GM12878 (cell line): ENCODE results near the gene DNAH9. TPM values are rescaled to one million over a fixed set of nuclear protein-coding genes. Genes with fewer than 3 reads are reported as not detected.

Experiments
- ATAC-seq: fragments of 200-7000 bp; cut with Tn5 transposase; 3 replicates; pipeline ENCODE4 v1.9.1; 2020; ENCODE audit warnings: mild to moderate bottlenecking, moderate library complexity
- BruUV-seq: library from RNA; stranded (reverse); fragments of 400-500 nt; replicated peaks from 2 replicates; lab custom pipeline; 2021; lab: Mats Ljungman, UMichigan
- CTCF ChIA-PET: fragments of 300-600 bp; sonication (Branson Sonifier 250); formaldehyde crosslinking; extraction: SDS; loops from one replicate; lab custom pipeline; 2021; ENCODE audit warnings: inconsistent platforms; lab: Yijun Ruan, JAX
- POLR2A ChIA-PET: fragments of 350-600 bp; formaldehyde crosslinking; extraction: SDS; loops from one replicate; lab custom pipeline; 2021; ENCODE audit warnings: inconsistent platforms; lab: Charles Lee
- RAD21 ChIA-PET: fragments of 300-600 bp; sonication (Branson Sonifier 250); formaldehyde crosslinking; loops from one replicate; lab custom pipeline; 2023; ENCODE audit warnings: antibody characterized with exemption; ENCODE audit not compliant: unreplicated experiment; lab: Charles Lee
- SMC1A ChIA-PET: fragments of 300-600 bp; sonication (Branson Sonifier 250); formaldehyde crosslinking; loops from one replicate; lab custom pipeline; 2023; ENCODE audit not compliant: unreplicated experiment, uncharacterized antibody; lab: Charles Lee
- DNase-seq: peaks from one replicate; pipeline ENCODE4 v3.0.0-alpha.2; 2011; ENCODE audit warnings: low read depth, low spot score
- FAIRE-seq: peaks from 3 replicates; lab custom pipeline; 2011; peaks lifted over from hg19 to GRCh38; lab: Jason Lieb, UNC
- H2AFZ ChIP-seq: 2 replicates; pipeline ENCODE4 v1.6.0; 2011; ENCODE audit warnings: low read depth, low read length, control low read depth; ENCODE audit not compliant: control insufficient read depth
- H3K27ac ChIP-seq: 2 replicates; pipeline ENCODE4 v1.5.1; 2011; ENCODE audit warnings: control low read depth; ENCODE audit not compliant: control insufficient read depth, insufficient read depth
- H3K27me3 ChIP-seq, 2 experiments: replicated peaks in 1 of 2; 2 replicates each; pipeline versions ENCODE4 v1.6.0 to v1.6.1; 2011; ENCODE audit warnings: low read length in 1 of 2; ENCODE audit not compliant: control insufficient read depth in 2 of 2, insufficient read depth in 2 of 2
- H3K36me3 ChIP-seq, 2 experiments: 2 replicates each; pipeline ENCODE4 v1.5.1; 2011; ENCODE audit warnings: low read length in 1 of 2; ENCODE audit not compliant: control insufficient read depth in 2 of 2, insufficient read depth in 2 of 2
- H3K4me1 ChIP-seq: 2 replicates; pipeline ENCODE4 v1.6.1; 2011; ENCODE audit warnings: mild to moderate bottlenecking, low read length, moderate library complexity, mixed read lengths; ENCODE audit not compliant: control insufficient read depth, insufficient read depth
- H3K4me2 ChIP-seq: 2 replicates; pipeline ENCODE4 v1.6.0; 2011; ENCODE audit warnings: control low read depth; ENCODE audit not compliant: control insufficient read depth, insufficient read depth
- H3K4me3 ChIP-seq: fragments of 200-600 bp; sonication (generic); 2 replicates; pipeline ENCODE4 v1.5.1; 2016
- H3K79me2 ChIP-seq: 2 replicates; pipeline ENCODE4 v1.6.0; 2011; ENCODE audit warnings: low read length; ENCODE audit not compliant: control insufficient read depth, insufficient read depth
- H3K9ac ChIP-seq: 2 replicates; pipeline ENCODE4 v1.8.0; 2011; ENCODE audit warnings: low read length, control low read depth, mixed read lengths; ENCODE audit not compliant: control insufficient read depth, insufficient read depth
- H3K9me3 ChIP-seq: replicated peaks from 3 replicates; pipeline ENCODE4 v1.5.1; 2011; ENCODE audit warnings: mild to moderate bottlenecking, low read length; ENCODE audit not compliant: control insufficient read depth, insufficient read depth
- H4K20me1 ChIP-seq: 2 replicates; pipeline ENCODE4 v1.6.0; 2011; ENCODE audit not compliant: control insufficient read depth, insufficient read depth
- CBX3 ChIP-seq: fragments of 200-600 bp; sonication (generic); IDR thresholded peaks from 2 replicates; pipeline ENCODE4 v1.6.1; 2016; ENCODE audit warnings: low read depth, borderline replicate concordance
- CHD2 ChIP-seq: IDR thresholded peaks from 2 replicates; pipeline ENCODE4 v1.6.1; 2011; ENCODE audit warnings: low read depth, low read length, improper control_type of control experiment, borderline replicate concordance
- FOXK2 ChIP-seq: fragments of 450-650 bp; IDR thresholded peaks from 2 replicates; pipeline ENCODE4 v1.6.1; 2017; ENCODE audit warnings: mild to moderate bottlenecking, moderate library complexity
- HDAC6 ChIP-seq: fragments of 200-600 bp; sonication (generic); IDR thresholded peaks from one replicate; pipeline ENCODE4 v1.8.0; 2017; ENCODE audit warnings: antibody characterized with exemption; ENCODE audit not compliant: unreplicated experiment
- IKZF2 ChIP-seq, 2 experiments: fragments of 450-650 bp; IDR thresholded peaks; 2 replicates each; pipeline ENCODE4 v1.6.1; 2017; ENCODE audit warnings: mild to moderate bottlenecking in 2 of 2, moderate library complexity in 2 of 2
- IRF4 ChIP-seq: IDR thresholded peaks from 2 replicates; pipeline ENCODE4 v1.6.1; 2011; ENCODE audit warnings: low read depth, low read length
- NFIC ChIP-seq: IDR thresholded peaks from 2 replicates; pipeline ENCODE4 v1.6.1; 2012; ENCODE audit warnings: low read depth, mild to moderate bottlenecking, inconsistent platforms, low read length, moderate library complexity
- NR2F1 ChIP-seq: fragments of 450-650 bp; conservative IDR thresholded peaks from 2 replicates; pipeline ENCODE4 v1.6.1; 2017; ENCODE audit warnings: mild to moderate bottlenecking
- RB1 ChIP-seq: fragments of 450-650 bp; formaldehyde crosslinking; IDR thresholded peaks from 2 replicates; pipeline ENCODE4 v1.6.1; 2017; ENCODE audit warnings: mild to moderate bottlenecking, borderline replicate concordance
- SIN3A ChIP-seq: IDR thresholded peaks from 2 replicates; pipeline ENCODE4 v1.6.1; 2012; ENCODE audit warnings: low read depth, low read length, improper control_type of control experiment
- SMAD1 ChIP-seq: fragments of 450-650 bp; IDR thresholded peaks from 2 replicates; pipeline ENCODE4 v1.6.1; 2018; ENCODE audit warnings: mild to moderate bottlenecking, low read depth; ENCODE audit not compliant: partially characterized antibody
- SP1 ChIP-seq: IDR thresholded peaks from one replicate; pipeline ENCODE4 v1.6.1; 2011; ENCODE audit warnings: low read depth, low read length
- STAT1 ChIP-seq: fragments of 450-650 bp; conservative IDR thresholded peaks from 2 replicates; pipeline ENCODE4 v1.6.1; 2014; ENCODE audit warnings: antibody characterized with exemption, mild to moderate bottlenecking
- TAF1 ChIP-seq: IDR thresholded peaks from 2 replicates; pipeline ENCODE4 v1.6.1; 2011; ENCODE audit warnings: mild to moderate bottlenecking, low read depth, low read length, borderline replicate concordance
- ZNF622 ChIP-seq: fragments of 450-650 bp; IDR thresholded peaks from 2 replicates; pipeline ENCODE4 v1.6.1; 2017; ENCODE audit warnings: mild to moderate bottlenecking, inconsistent platforms
- in situ Hi-C: fragments of 300-500 bp; cut with MboI; formaldehyde crosslinking; loops from 9 replicates; pipeline ENCODE4 v1.14.3; 2018; ENCODE audit warnings: mixed read lengths
- intact Hi-C: fragments of 100-400 bp; cut with micrococcal nuclease; formaldehyde crosslinking; loops from one replicate; pipeline ENCODE4 v1.14.2; 2022; ENCODE audit not compliant: unreplicated experiment
- polyA plus RNA-seq, 11 experiments: library from polyadenylated mRNA; depleted of rRNA in 4 of 11; unstranded in 6 of 11; stranded (reverse) in 5 of 11; fragments of >200 nt; fragmentation: Nextera tagmentation in 4 of 11; fragmentation: Illumina TruSeq in 1 of 11; extraction: Ambion mirVana in 4 of 11; extraction: Trizol in 1 of 11; gene quantifications; 1 replicate in 1 of 11; 2 replicates in 10 of 11; pipeline versions ENCODE4 v1.2.1 to v1.2.3, GENCODE V29; 2011 to 2016; ENCODE audit warnings: inconsistent platforms in 2 of 11, missing spikeins in 2 of 11, low read depth in 1 of 11
- total RNA-seq, 4 experiments: library from RNA; depleted of rRNA in 3 of 4; stranded (reverse); fragments of >200 nt in 3 of 4; fragmentation: Illumina TruSeq in 1 of 4; extraction: Trizol in 1 of 4; gene quantifications; 2 replicates each; pipeline versions ENCODE4 v1.2.1 to v1.2.3, GENCODE V29; 2013 to 2021
- TF ChIP-seq, protein P1 (sequence below): fragments of 150-350 bp; IDR thresholded peaks from 2 replicates; pipeline ENCODE4 v1.6.1; 2014; ENCODE audit warnings: mild to moderate bottlenecking, low read depth, low read length

The DNAH9 gene
- total and polyA plus RNA-seq, 10 of the 15 experiments (the other 5 are each of a cell fraction or from before 2014, with no cell fraction given) = 0.10 to 0.40 (median 0.19) TPM; not detected in 7

DNA sequence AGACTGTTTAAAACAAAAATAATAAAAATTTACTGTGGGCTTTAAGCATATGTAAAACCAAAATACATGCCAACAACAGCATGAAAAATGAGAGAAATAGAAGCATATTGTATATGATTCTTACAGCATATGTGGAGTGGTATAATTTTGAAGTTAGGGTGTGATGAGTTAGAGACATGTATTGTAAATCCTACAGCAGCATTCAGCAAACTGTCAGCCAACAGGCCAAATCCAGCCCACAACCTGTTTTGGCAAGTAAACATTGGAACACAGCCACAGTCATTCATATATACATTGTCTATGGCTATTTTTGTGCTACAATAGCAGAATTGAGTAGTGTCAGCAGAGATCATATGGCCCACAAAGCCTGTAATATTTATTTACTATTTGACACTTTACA lies 356.7 kb downstream of the DNAH9 start:
- in situ Hi-C loops (no loop called here), intact Hi-C loops (no loop called here)
- Histone ChIP-seq H2AFZ (no peak overlapping the region), H4K20me1 (no peaks in the 10 kb centered on the region), H3K9ac (no peak overlapping the region), H3K4me3 (no peak overlapping the region), H3K4me1 (no peaks in the 10 kb centered on the region), H3K27ac (no peak overlapping the region), H3K79me2 (no peaks in the 10 kb centered on the region), H3K27me3 (no peaks in the 10 kb centered on the region), H3K4me2 (no peak overlapping the region), H3K36me3 (no peaks in the 10 kb centered on the region), H3K9me3 (no peaks in the 10 kb centered on the region; the same call in 2 of the 3 replicates)
- ATAC-seq (no peak), DNase-seq (no peak), FAIRE-seq (no peak)
- POLR2A ChIA-PET = no interaction called here
- RAD21 ChIA-PET = no interaction called here
- SMC1A ChIA-PET = no interaction called here
- CTCF ChIA-PET = no interaction called here
- TF ChIP-seq CHD2 = no peak
- TF ChIP-seq CBX3 = no peak
- TF ChIP-seq IKZF2 (IDR thresholded peaks at IDR 0.05) = no peak
- no peak for TF ChIP-seq SMAD1
- no peak for TF ChIP-seq ZNF622
- TF ChIP-seq, protein P1, sequence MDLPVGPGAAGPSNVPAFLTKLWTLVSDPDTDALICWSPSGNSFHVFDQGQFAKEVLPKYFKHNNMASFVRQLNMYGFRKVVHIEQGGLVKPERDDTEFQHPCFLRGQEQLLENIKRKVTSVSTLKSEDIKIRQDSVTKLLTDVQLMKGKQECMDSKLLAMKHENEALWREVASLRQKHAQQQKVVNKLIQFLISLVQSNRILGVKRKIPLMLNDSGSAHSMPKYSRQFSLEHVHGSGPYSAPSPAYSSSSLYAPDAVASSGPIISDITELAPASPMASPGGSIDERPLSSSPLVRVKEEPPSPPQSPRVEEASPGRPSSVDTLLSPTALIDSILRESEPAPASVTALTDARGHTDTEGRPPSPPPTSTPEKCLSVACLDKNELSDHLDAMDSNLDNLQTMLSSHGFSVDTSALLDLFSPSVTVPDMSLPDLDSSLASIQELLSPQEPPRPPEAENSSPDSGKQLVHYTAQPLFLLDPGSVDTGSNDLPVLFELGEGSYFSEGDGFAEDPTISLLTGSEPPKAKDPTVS = no peak
- no peak for TF ChIP-seq NR2F1
- TF ChIP-seq FOXK2 = no peak
- TF ChIP-seq IRF4 = no peak
- TF ChIP-seq HDAC6 = no peak
- no peak for TF ChIP-seq SP1
- no peak for TF ChIP-seq STAT1
- TF ChIP-seq NFIC = no peak
- TF ChIP-seq SIN3A = no peak
- no peak for TF ChIP-seq RB1
- no peak for TF ChIP-seq TAF1
- TF ChIP-seq, all 136 proteins: peak for 0
- no TSS peak for BruUV-seq
